Fibroblast of gingiva (primary cell): ENCODE measurements around the gene ARMC12.

ENCODE experiments used
- DNase-seq: peaks from one replicate; pipeline ENCODE4 v3.0.0-alpha.2; 2011; ENCODE audit warnings: low read depth

The ARMC12 gene

GRCh38 chr6:35776364-35777215 lies 39.8 kb downstream of the ARMC12 start, which contains the start of gene CLPSL2:
CLPSL2 (plus strand) TSS chr6:35776598; CDS start chr6:35776619, 21 bp downstream.
- DNase-seq = no peak

- DNase-seq = no peak
Observed at GRCh38 chr6:35777356-35778102, 40.7 kb downstream of the ARMC12 start.

DNA sequence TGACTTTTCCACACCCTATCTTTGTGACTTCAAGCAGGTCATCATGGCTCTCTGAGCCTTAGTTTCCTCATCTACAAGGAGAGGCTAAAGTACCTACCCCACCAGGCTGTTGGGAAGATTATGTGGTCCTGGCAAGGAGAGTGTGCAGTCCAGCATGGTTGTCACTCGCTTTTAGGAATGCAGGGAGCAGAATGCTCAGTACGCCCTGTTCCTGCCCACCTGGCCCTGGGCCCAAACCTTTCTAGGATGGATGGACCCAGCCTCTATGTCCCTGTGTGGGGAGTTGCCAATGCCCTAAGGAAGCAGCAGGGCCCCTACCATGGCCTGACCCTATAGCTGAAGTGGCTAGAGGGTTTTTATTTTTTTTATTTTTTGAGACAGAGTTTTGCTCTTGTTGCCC lies 41.6 kb downstream of the ARMC12 start:
- DNase-seq = no peak

DNA sequence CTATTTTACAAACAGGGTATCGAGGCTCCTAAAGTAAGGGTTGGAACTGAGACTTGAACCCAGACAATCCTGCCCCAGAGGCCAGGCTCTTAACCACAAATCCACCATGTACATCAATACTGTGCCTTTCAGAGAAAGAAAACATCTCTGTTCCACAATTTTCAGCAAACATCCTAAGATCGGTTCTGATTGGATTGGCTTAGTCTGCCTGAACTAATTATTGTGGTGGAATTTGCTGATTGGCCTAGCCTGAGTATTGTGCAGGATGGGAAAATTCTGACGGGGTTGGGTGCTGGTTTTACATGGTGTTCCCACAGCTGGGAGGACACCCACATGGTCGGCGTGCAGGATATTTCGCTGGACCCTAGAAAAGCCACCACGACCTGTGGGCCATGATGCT lies 43.9 kb downstream of the ARMC12 start, which contains the start of gene CLPSL1:
TSS of gene CLPSL1 (plus strand) at position 301 of the 400 bp plus-strand sequence. CDS start at position 393, 92 bp downstream.
- DNase-seq = no peak

DNA sequence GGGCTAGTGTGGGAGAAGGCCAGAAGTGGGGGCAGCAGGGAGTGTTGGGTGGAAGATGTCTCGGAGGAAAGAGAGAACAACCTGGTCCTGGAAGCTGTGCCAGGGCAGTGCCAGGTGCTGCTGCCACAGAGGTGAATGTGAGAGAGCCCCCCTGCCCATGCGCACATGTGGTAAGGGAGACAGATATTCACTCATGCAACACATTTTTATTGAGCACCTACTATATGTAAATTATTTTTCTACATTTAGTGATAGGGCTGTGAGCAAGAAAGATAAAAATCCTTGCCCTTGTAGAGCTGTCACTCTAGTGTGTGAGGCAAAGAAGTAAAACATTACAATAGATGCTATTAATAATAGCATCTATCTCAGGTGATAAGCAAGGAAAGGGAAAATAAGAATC lies 44.5 kb downstream of the ARMC12 start:
- DNase-seq = no peak

DNA sequence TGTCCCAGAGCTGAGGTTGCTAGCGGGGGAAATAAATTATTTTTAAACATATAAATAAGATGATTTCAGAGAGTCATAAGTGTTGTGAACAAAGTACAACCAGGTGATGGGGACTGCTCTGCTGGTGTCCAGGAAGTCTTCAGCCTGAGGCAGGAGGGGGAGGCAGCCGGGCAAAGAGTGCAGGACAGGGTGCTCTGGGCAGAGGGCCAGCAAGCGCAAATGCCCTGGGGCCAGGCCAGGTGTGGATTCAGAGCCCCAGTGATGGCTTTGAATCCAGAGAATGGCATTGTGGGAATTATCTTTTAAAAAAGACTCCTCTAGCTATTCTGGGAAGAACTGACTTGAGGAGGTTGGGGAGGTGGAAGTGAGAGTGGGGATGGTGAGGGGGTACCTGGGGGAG lies 45.6 kb downstream of the ARMC12 start:
- no peak for DNase-seq

DNA sequence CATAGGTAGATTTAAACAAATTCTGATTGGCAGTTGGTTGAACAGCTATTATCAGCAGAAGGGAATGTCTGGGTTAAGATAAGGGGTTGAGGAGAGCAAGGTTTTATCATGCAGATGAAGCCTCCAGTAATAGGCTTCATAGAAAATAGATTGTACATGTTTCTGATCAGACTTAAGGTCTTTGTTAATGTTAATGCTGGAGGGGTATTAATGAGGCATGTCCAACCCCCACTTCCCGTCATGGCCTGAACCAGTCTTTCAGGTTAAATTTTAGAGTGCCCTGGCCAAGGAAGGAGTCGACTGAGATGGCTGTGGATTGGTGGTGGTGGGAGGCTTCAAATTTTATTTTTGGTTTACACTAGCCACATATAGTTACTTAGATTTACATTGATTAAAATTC lies 47.4 kb downstream of the ARMC12 start:
- DNase-seq = no peak

GRCh38 chr6:35786272-35786671 lies 49.4 kb downstream of the ARMC12 start:
- DNase-seq = no peak

- no peak for DNase-seq
Observed at GRCh38 chr6:35786810-35787209, 50.0 kb downstream of the ARMC12 start.

DNA sequence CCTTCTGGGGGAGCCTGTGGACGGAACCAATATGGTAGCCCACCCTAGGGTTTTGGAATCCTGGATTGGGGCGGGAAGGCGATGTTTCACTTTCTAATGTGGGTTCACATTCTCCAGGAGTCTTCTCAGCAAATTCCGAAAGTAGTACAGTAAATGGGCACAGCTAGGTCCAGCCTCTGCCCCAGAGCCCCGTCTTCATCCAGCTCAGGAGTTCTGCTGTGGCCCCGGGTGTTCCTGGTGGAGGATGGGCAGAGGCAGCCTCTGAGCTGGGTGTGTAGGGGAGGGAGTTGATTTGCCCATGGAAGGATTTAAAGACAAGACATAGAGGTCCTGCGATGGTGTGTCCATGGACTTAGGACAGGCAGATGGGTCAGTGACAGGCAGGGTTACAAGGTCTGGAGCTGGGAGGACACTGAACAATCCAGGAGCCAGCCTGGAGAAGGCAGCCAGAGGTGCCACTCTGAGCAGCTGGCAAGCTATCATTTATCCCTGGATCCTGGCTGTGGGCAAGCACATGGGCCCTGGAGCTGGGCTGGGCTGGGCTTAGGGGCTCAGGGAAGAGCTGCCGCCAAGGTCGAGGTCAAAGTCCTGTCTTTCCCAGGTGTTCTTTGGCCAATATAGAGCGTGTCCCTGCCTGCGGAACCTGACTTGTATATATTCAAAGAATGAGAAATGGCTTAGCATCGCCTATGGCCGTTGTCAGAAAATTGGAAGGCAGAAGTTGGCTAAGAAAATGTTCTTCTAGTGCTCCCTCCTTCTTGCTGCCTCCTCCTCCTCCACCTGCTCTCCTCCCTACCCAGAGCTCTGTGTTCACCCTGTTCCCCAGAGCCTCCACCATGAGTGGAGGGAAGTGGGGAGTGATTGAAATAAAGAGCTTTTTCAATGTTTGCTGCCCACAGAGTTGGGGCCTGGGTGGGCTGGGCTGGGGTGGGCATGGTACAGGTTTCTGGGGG lies 50.7 kb downstream of the ARMC12 start:
- no peak for DNase-seq

DNA sequence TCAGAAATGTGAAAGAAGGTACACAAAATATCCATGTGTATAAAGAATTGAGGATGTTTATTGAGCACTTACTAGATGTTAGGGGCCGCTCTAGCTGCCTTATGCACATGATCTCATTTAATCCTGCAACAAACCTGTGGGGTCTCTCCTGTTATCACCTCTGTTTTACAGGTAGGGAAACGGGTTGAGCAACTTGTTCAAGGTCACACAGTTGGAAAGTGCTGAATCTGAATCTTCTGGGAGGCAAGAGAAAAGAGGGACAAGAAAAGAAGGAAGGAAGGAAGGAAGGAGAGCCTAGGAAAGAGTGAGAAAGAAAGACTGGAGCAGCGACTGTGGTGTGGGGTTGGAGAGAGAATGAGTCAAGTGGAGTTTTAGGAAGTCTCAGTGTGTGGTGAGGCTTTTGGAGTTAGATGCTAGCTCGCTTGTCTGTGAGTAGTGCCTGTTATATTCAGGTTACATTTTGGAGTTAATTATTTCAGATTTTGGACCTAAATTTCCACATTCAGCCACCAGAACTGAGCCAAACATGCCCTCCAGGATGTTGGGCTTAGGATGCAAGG lies 51.7 kb downstream of the ARMC12 start:
- DNase-seq = no peak

- DNase-seq = no peak
Observed at GRCh38 chr6:35790683-35791082, 53.9 kb downstream of the ARMC12 start.

DNA sequence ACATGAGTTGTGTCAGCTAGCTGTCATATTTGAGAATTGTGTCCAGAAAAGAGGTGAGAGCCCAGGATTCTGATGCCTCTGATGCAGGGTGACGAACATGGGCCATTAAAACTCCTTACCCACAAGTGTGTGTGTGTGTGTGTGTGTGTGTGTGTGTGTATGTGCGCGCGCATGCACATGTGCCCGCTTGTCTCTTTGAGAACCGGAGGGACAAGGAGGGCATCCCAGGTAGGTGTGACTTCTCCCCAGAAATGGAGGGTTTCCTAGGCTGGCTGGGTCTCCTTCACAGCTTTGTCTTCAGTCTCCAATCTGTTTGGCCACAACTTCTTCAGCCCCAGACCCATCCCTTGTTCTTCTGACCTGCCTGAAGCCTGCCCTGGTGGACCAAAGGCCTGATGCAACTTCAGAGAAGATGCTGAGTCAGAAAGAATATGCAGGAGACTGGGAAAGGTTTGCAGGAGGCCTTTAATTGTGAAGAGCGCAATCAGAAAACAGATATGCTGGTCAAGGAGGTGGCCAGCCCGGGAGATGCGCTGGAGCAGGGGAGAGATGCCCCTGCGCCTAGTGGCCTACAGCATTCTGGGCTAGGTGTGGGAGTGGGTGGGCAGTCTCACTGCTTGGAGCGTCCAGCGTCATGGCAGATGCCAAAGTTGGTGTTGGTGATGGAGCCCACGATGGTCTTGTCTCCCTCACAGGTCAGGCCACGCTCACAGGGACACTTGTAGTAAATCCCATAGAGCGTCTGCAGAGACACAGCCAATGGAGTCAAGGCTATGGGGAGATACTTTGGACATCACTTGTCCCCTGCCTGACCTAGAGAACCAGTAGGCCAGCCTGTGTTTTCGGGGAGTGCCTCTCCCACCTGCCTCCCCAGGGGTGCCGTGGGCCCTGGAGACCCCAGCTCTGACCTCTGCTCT lies 58.0 kb downstream of the ARMC12 start:
- no peak for DNase-seq

DNA sequence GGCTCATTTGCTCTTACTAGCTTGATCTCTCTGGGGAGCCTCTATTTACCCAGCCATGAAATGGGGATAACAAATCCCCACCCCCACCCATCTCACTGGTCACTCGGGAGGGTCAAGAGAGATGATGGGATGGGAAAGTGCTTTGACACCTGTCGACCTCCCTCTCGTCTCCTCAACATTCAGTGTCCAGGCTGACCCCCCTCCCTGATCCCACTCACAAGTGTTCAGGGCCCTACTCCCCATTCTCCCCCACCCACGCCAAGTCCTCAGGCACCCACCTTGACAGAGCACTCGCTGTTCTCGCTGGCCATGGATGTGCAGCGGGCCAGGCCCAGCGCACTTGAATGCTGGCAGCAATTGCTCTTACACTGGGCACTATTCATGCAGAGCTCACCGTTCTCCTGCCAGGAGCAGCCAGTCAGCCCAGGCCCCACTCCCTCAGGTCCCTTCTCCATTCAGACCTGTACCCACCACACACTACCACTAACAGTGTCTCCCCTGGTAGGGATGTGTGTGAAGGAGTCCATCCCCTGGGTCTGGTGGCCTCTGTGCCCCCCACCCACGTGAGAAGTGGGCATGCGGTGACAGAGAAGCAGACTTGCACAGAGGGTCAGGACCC lies 58.7 kb downstream of the ARMC12 start:
- DNase-seq = no peak

DNA sequence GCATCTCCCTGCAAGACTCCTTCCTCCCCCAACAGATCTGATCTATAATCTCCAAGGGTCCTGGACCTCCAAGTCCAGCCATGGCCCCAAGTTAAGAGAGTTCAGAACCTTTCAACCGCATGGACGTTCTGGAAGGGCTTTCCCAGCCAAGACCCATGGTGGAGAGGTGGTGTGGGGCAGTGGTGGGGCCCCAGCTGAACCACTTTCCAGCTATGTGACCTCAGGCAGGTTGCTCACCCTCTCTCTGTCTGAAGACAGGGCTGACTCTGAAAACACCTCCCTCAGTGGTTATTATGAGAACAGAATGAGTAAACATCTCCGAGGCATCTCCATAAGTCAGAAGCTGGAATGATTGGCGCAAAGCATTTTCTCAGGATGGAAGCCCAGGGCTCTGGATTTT lies 59.4 kb downstream of the ARMC12 start:
- no peak for DNase-seq

DNA sequence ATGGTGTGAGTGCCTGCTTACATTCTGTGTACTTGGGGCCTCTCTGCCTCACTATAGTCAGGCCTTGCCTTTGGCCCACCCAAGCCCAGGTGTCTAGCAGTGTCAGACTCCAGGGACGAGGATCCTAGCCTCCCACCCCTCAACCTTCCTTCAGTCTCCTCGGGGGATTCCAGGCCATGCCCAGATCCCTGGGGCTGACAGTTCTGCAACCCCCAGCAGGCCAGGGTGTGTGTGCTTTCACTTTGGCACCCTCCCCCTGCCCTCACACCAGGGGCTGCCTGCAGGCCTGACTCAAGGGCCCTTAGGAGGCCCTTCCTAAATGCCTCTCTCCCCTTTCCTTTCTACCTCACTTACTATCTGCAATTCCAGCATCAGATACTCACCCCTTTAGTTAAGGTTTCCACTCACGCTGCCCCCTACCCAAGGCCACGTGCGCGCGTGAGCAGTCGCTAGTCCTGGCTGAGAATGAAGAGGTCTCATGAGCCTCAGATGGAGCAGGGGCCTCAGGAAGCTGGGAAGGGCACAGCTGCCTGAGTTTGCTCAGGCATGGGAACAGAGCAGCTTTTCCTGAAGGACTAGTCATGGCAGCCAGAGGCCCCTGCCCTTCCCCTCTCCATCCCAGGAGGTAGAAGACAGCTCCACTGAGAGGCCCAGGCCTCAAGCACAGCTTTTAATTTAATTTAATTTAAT lies 61.1 kb downstream of the ARMC12 start:
- DNase-seq = no peak
